Lower leg skin (tissue), 3 donors: ENCODE measurements around the gene CASK.

Experiments
- CTCF ChIP-seq, 3 donors: fragments of 450-650 bp; IDR thresholded peaks; one replicate each; pipeline ENCODE4 v1.5.1; 2016; ENCODE audit warnings: antibody characterized with exemption in 3 of 3, mild to moderate bottlenecking in 3 of 3, moderate library complexity in 2 of 3
- POLR2A ChIP-seq, 2 donors: fragments of 450-650 bp; IDR thresholded peaks; one replicate each; pipeline ENCODE4 v1.6.1; 2016 to 2017; ENCODE audit warnings: antibody characterized with exemption in 2 of 2, mild to moderate bottlenecking in 1 of 2, moderate library complexity in 1 of 2

GRCh38 chrX:41921492-41922430 lies 1.6 kb downstream of the CASK start:
- TF ChIP-seq CTCF (IDR thresholded peaks at IDR 0.05) = no peak
- TF ChIP-seq POLR2A (IDR thresholded peaks at IDR 0.05) = no peak
